Naive thymus-derived CD4-positive, alpha-beta T cell (primary cell): ENCODE results near the gene SPATA4. TPM values are rescaled to one million over a fixed set of nuclear protein-coding genes. Genes with fewer than 3 reads are reported as not detected.

Experiments used
- ATAC-seq: fragments of 150-1000 bp; cut with Tn5 transposase; 2 replicates; pipeline ENCODE4 v1.10.0; 2021; ENCODE audit warnings: mild to moderate bottlenecking, moderate library complexity
- CTCF ChIA-PET: fragments of 350-600 bp; sonication (Branson Sonifier 250); formaldehyde crosslinking; loops from one replicate; lab custom pipeline; 2021; ENCODE audit warnings: antibody characterized with exemption; lab: Charles Lee
- POLR2A ChIA-PET: fragments of 350-600 bp; sonication (Branson Sonifier 250); formaldehyde crosslinking; loops from one replicate; lab custom pipeline; 2021; ENCODE audit warnings: antibody characterized with exemption, inconsistent platforms; lab: Charles Lee
- DNase-seq, 9 donors: peaks; one replicate each; pipeline versions ENCODE4 v3.0.0 to v3.0.0-alpha.2; 2020 to 2022; ENCODE audit warnings: mixed read lengths in 1 of 9
- H3K27ac ChIP-seq: one replicate; pipeline ENCODE4 v1.7.0; 2013; ENCODE audit warnings: mild to moderate bottlenecking, low read depth, low read length, moderate library complexity
- H3K27me3 ChIP-seq, 2 donors: one replicate each; pipeline ENCODE4 v1.7.0; 2013; ENCODE audit warnings: low read length in 2 of 2, mild to moderate bottlenecking in 2 of 2, moderate library complexity in 2 of 2; ENCODE audit not compliant: control insufficient read depth in 2 of 2, insufficient read depth in 2 of 2
- H3K36me3 ChIP-seq, 3 experiments: 1 replicate in 2 of 3; 2 replicates in 1 of 3; pipeline ENCODE4 v1.7.0; 2013; ENCODE audit warnings: low read length in 3 of 3, mild to moderate bottlenecking in 3 of 3, moderate library complexity in 1 of 3; ENCODE audit not compliant: insufficient read depth in 3 of 3, control insufficient read depth in 2 of 3
- H3K4me1 ChIP-seq, 2 donors: one replicate each; pipeline ENCODE4 v1.7.0; 2013; ENCODE audit warnings: low read length in 2 of 2, mild to moderate bottlenecking in 2 of 2, moderate library complexity in 1 of 2; ENCODE audit not compliant: control insufficient read depth in 2 of 2, insufficient read depth in 2 of 2
- H3K4me3 ChIP-seq: 2 replicates; pipeline ENCODE4 v1.7.0; 2013; ENCODE audit warnings: mild to moderate bottlenecking, low read length
- H3K9me3 ChIP-seq, 3 experiments: 1 replicate in 2 of 3; 2 replicates in 1 of 3; pipeline ENCODE4 v1.7.0; 2013; ENCODE audit warnings: low read length in 3 of 3; ENCODE audit not compliant: control insufficient read depth in 2 of 3
- H3K27ac Mint-ChIP-seq, 9 donors: one replicate each; pipeline ENCODE4 v1.8.0; 2020 to 2022; ENCODE audit warnings: mixed read lengths in 9 of 9, mild to moderate bottlenecking in 8 of 9, moderate library complexity in 5 of 9, inconsistent platforms in 2 of 9
- H3K27me3 Mint-ChIP-seq, 5 donors: one replicate each; pipeline ENCODE4 v1.8.0; 2021 to 2022; ENCODE audit warnings: mixed read lengths in 5 of 5, mild to moderate bottlenecking in 1 of 5
- H3K36me3 Mint-ChIP-seq, 5 donors: one replicate each; pipeline ENCODE4 v1.8.0; 2020 to 2022; ENCODE audit warnings: mixed read lengths in 5 of 5, mild to moderate bottlenecking in 3 of 5, inconsistent platforms in 1 of 5
- H3K4me1 Mint-ChIP-seq, 7 donors: one replicate each; pipeline ENCODE4 v1.8.0; 2020 to 2022; ENCODE audit warnings: mixed read lengths in 7 of 7, mild to moderate bottlenecking in 3 of 7, inconsistent platforms in 1 of 7
- H3K4me3 Mint-ChIP-seq, 10 donors: one replicate each; pipeline ENCODE4 v1.8.0; 2020 to 2022; ENCODE audit warnings: mild to moderate bottlenecking in 10 of 10, mixed read lengths in 10 of 10, moderate library complexity in 6 of 10, inconsistent platforms in 2 of 10
- H3K9me3 Mint-ChIP-seq, 11 donors: one replicate each; pipeline ENCODE4 v1.8.0; 2020 to 2022; ENCODE audit warnings: mixed read lengths in 11 of 11, mild to moderate bottlenecking in 4 of 11, inconsistent platforms in 1 of 11, moderate library complexity in 1 of 11
- intact Hi-C, 2 donors: fragments of 100-400 bp; cut with micrococcal nuclease; formaldehyde crosslinking; loops; one replicate each; pipeline ENCODE4 v1.15.1; 2023
- polyA plus RNA-seq, 2 donors: library from polyadenylated mRNA; unstranded; fragments of 300-500 nt; fragmentation: Illumina TruSeq; gene quantifications; one replicate each; pipeline ENCODE4 v1.2.3, GENCODE V29; 2021
- total RNA-seq, 6 experiments: library from RNA in 5 of 6; stranded (reverse) in 5 of 6; gene quantifications; 1 replicate in 5 of 6; 2 replicates in 1 of 6; pipeline ENCODE4 v1.2.3 and lab custom pipeline; 2021 to 2026

SPATA4 gene
- total and polyA plus RNA-seq, 7 experiments from 2014 or later = not detected

DNA sequence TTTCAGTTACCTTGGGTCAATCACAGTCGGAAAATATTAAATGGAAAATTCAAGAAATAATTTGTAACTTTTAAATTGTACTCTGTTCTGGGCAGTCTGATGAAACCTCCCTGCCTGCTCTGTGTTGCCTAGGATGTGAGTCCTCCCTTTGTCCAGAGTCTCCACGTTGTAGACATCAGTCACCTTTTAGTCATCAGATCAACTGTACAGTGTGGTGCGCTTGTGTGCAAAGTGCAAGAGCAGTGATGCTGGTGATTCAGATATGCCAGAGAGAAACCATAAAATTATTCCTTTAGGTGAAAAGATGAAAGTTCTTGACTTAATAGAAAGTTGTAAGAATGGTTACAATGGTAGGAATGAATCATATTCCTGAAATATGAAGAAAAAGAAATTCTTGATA, 1.4 kb downstream of the SPATA4 start:
- peaks cover 0 to 4% (median 0%) of the 10 kb centered on the region in 5 donors for H3K36me3 Mint-ChIP-seq
- peaks cover 0 to 12% of the 10 kb centered on the region in 2 donors for H3K27me3 ChIP-seq
- intact Hi-C loops = loop anchor here in 1 of 2 donors (2.0 to 10.0 kb wide), 2 partner anchors 709 to 1121 kb away; no protein-coding TSS in a partner anchor
- H3K4me3 ChIP-seq = no peak overlapping the region
- ATAC-seq (no peak), DNase-seq (peak in 1 of 9 donors; percentile 27)
- H3K9me3 Mint-ChIP-seq = peaks cover 0 to 6% (median 0%) of the 10 kb centered on the region in 11 donors
- peaks cover 5 to 9% of the 10 kb centered on the region in 2 donors for H3K4me1 ChIP-seq
- ChIA-PET POLR2A (no interaction called here), CTCF (no interaction called here)
- H3K9me3 ChIP-seq = no peaks in the 10 kb centered on the region
- peak overlapping the region in 3 of 10 donors; percentile 25 to 29 (median 25) for H3K4me3 Mint-ChIP-seq
- H3K27ac Mint-ChIP-seq = no peak overlapping the region
- H3K27me3 Mint-ChIP-seq = peaks cover 7 to 47% (median 20%) of the 10 kb centered on the region in 5 donors
- H3K27ac ChIP-seq = no peak overlapping the region
- peaks cover 3 to 12% (median 10%) of the 10 kb centered on the region in 7 donors for H3K4me1 Mint-ChIP-seq
- H3K36me3 ChIP-seq = no peaks in the 10 kb centered on the region

DNA sequence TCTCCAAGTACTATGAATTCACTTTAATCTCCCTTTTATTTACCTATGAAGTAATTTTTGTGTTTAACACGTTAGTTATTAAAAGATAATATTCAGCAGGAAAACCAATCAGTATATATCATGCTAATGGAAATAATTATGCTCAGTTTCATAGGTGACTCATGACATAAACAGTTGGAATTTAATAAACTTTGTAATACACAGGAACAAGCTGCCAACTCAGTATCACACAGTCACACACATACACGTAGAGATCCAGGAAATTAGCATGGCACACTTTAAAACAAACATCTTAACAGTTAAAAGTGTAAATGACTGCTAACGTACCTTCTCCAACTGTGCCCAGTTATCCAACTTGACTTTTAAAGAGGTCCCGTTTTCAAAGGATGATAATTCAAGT, 2.3 kb downstream of the SPATA4 start:
- peaks cover 11 to 43% (median 24%) of the 10 kb centered on the region in 5 donors for H3K27me3 Mint-ChIP-seq
- peaks cover 0 to 12% of the 10 kb centered on the region in 2 donors for H3K27me3 ChIP-seq
- peaks cover 5 to 9% of the 10 kb centered on the region in 2 donors for H3K4me1 ChIP-seq
- no peak overlapping the region for H3K4me3 ChIP-seq
- no peak for ATAC-seq
- no peak overlapping the region for H3K27ac ChIP-seq
- ChIA-PET CTCF (no interaction called here), POLR2A (interaction anchor here (0.7 kb wide), 1 partner anchor 62 kb away, joined by 4 read pairs; no protein-coding TSS in a partner anchor)
- H3K36me3 ChIP-seq = no peaks in the 10 kb centered on the region
- H3K9me3 ChIP-seq = no peaks in the 10 kb centered on the region
- H3K9me3 Mint-ChIP-seq = peaks cover 0 to 6% (median 0%) of the 10 kb centered on the region in 11 donors
- H3K4me1 Mint-ChIP-seq = peaks cover 3 to 12% (median 10%) of the 10 kb centered on the region in 7 donors
- no peak overlapping the region for H3K27ac Mint-ChIP-seq
- DNase-seq = no peak
- H3K4me3 Mint-ChIP-seq = no peak overlapping the region
- intact Hi-C loops = loop anchor here in 1 of 2 donors (10.0 kb wide), 1 partner anchor 1122 kb away; no protein-coding TSS in a partner anchor
- H3K36me3 Mint-ChIP-seq = peaks cover 0 to 4% (median 0%) of the 10 kb centered on the region in 5 donors

DNA sequence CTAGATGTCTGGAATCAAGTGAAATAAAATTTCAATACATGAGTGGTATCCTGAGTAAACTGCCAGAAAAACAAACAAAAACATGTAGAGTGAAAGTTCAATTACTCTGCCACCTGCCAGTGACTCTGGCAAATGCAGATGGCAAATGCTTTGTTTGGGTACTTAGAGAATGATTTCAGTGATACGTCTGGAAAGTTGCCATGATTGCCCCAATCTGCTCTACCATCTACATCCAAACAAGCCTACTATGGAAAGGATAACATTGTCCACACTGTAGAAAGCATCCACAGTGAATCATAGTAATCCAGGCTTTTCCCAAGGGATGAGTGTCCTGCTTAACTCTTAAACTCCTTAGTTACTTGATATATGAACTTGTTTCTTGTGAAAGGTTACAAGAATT, 3.4 kb downstream of the SPATA4 start:
- Histone ChIP-seq H3K27me3 (peaks cover 0 to 12% of the 10 kb centered on the region in 2 donors), H3K27ac (no peak overlapping the region), H3K4me3 (no peak overlapping the region), H3K36me3 (no peaks in the 10 kb centered on the region), H3K9me3 (no peaks in the 10 kb centered on the region), H3K4me1 (peaks cover 5 to 9% of the 10 kb centered on the region in 2 donors)
- Mint-ChIP-seq H3K9me3 (peaks cover 0 to 6% (median 0%) of the 10 kb centered on the region in 11 donors), H3K4me1 (peaks cover 3 to 12% (median 10%) of the 10 kb centered on the region in 7 donors), H3K36me3 (peaks cover 0 to 2% (median 0%) of the 10 kb centered on the region in 5 donors), H3K27ac (no peak overlapping the region), H3K27me3 (peaks cover 11 to 42% (median 24%) of the 10 kb centered on the region in 5 donors), H3K4me3 (no peak overlapping the region)
- intact Hi-C loops = loop anchor here in 1 of 2 donors (10.0 kb wide), 1 partner anchor 1123 kb away; no protein-coding TSS in a partner anchor
- CTCF ChIA-PET = no interaction called here
- ATAC-seq (no peak), DNase-seq (no peak)
- POLR2A ChIA-PET = no interaction called here

- DNase-seq (no peak), ATAC-seq (no peak)
- peaks cover 11 to 57% (median 38%) of the 10 kb centered on the region in 5 donors for H3K27me3 Mint-ChIP-seq
- Histone ChIP-seq H3K4me1 (peaks cover 0 to 5% of the 10 kb centered on the region in 2 donors), H3K9me3 (no peaks in the 10 kb centered on the region), H3K27me3 (peaks cover 0 to 12% of the 10 kb centered on the region in 2 donors), H3K27ac (no peak overlapping the region), H3K36me3 (no peaks in the 10 kb centered on the region), H3K4me3 (no peak overlapping the region)
- no peaks in the 10 kb centered on the region for H3K9me3 Mint-ChIP-seq
- intact Hi-C loops = loop anchor here in 1 of 2 donors (10.0 kb wide), 1 partner anchor 1125 kb away; no protein-coding TSS in a partner anchor
- no peaks in the 10 kb centered on the region for H3K36me3 Mint-ChIP-seq
- ChIA-PET CTCF (no interaction called here), POLR2A (no interaction called here)
- H3K4me1 Mint-ChIP-seq = peaks cover 0 to 4% (median 1%) of the 10 kb centered on the region in 7 donors
- H3K27ac Mint-ChIP-seq = no peak overlapping the region
- no peak overlapping the region for H3K4me3 Mint-ChIP-seq
Measured at GRCh38 chr4:176189891-176190795, 5.2 kb downstream of the SPATA4 start.

GRCh38 chr4:176188654-176189053, 6.7 kb downstream of the SPATA4 start:
- no peaks in the 10 kb centered on the region for H3K9me3 ChIP-seq
- H3K4me3 Mint-ChIP-seq = no peak overlapping the region
- no peaks in the 10 kb centered on the region for H3K4me1 ChIP-seq
- H3K36me3 ChIP-seq = no peaks in the 10 kb centered on the region
- H3K27me3 ChIP-seq = peaks cover 0 to 12% of the 10 kb centered on the region in 2 donors
- peaks cover 11 to 65% (median 37%) of the 10 kb centered on the region in 5 donors for H3K27me3 Mint-ChIP-seq
- DNase-seq (no peak), ATAC-seq (no peak)
- intact Hi-C loops = no loop called here
- H3K9me3 Mint-ChIP-seq = no peaks in the 10 kb centered on the region
- H3K4me1 Mint-ChIP-seq = no peaks in the 10 kb centered on the region
- CTCF ChIA-PET = no interaction called here
- no peak overlapping the region for H3K27ac ChIP-seq
- no peak overlapping the region for H3K27ac Mint-ChIP-seq
- POLR2A ChIA-PET = no interaction called here
- no peak overlapping the region for H3K4me3 ChIP-seq
- H3K36me3 Mint-ChIP-seq = no peaks in the 10 kb centered on the region

GRCh38 chr4:176187624-176188023, 7.8 kb downstream of the SPATA4 start:
- no peak for ATAC-seq
- H3K27me3 Mint-ChIP-seq = peaks cover 11 to 56% (median 37%) of the 10 kb centered on the region in 5 donors
- no peak overlapping the region for H3K27ac Mint-ChIP-seq
- CTCF ChIA-PET = no interaction called here
- no peaks in the 10 kb centered on the region for H3K4me1 ChIP-seq
- H3K9me3 Mint-ChIP-seq = no peaks in the 10 kb centered on the region
- H3K9me3 ChIP-seq = no peaks in the 10 kb centered on the region
- no peak overlapping the region for H3K27ac ChIP-seq
- no peak overlapping the region for H3K4me3 ChIP-seq
- H3K27me3 ChIP-seq = peaks cover 0 to 3% of the 10 kb centered on the region in 2 donors
- no peaks in the 10 kb centered on the region for H3K36me3 Mint-ChIP-seq
- no peaks in the 10 kb centered on the region for H3K4me1 Mint-ChIP-seq
- H3K4me3 Mint-ChIP-seq = no peak overlapping the region
- intact Hi-C loops = no loop called here
- no peaks in the 10 kb centered on the region for H3K36me3 ChIP-seq
- POLR2A ChIA-PET = no interaction called here
- no peak for DNase-seq
